Breast epithelium (tissue), 4 donors: ENCODE data around the gene CD300E. TPM values are rescaled to one million over a fixed set of nuclear protein-coding genes. Genes with fewer than 3 reads are reported as not detected.
A peak's percentile ranks its signal among the peaks of the same experiment; 100 is the strongest.

ENCODE experiments used
- DNase-seq, 2 donors: peaks; one replicate each; pipeline ENCODE4 v3.0.0-alpha.2; 2019; ENCODE audit warnings: low spot score in 2 of 2
- H3K27ac ChIP-seq, 2 donors: fragments of 200-600 bp; sonication (generic) in 1 of 2; one replicate each; pipeline ENCODE4 v1.5.1; 2016 to 2019; ENCODE audit warnings: mild to moderate bottlenecking in 1 of 2
- H3K27me3 ChIP-seq, 2 donors: fragments of 200-600 bp; sonication (generic) in 1 of 2; one replicate each; pipeline versions ENCODE4 v1.5.1 to v1.6.0; 2017 to 2019; ENCODE audit warnings: control low read depth in 1 of 2, mild to moderate bottlenecking in 1 of 2
- H3K36me3 ChIP-seq: fragments of 200-600 bp; one replicate; pipeline ENCODE4 v1.5.1; 2019
- H3K4me1 ChIP-seq, 2 donors: fragments of 200-600 bp; sonication (generic); one replicate each; pipeline ENCODE4 v1.5.1; 2016 to 2019; ENCODE audit warnings: control low read depth in 1 of 2
- H3K4me3 ChIP-seq, 3 donors: fragments of 200-600 bp; sonication (generic); 1 replicate in 2 of 3; 2 replicates in 1 of 3; pipeline ENCODE4 v1.5.1; 2016 to 2019; ENCODE audit warnings: mild to moderate bottlenecking in 3 of 3, moderate library complexity in 2 of 3
- H3K9me3 ChIP-seq, 2 donors: fragments of 200-600 bp; sonication (generic) in 1 of 2; one replicate each; pipeline ENCODE4 v1.5.1; 2016 to 2019; ENCODE audit warnings: control low read depth in 1 of 2
- CTCF ChIP-seq, 3 donors: fragments of 450-650 bp; IDR thresholded peaks; one replicate each; pipeline ENCODE4 v1.5.1; 2016 to 2017; ENCODE audit warnings: antibody characterized with exemption in 3 of 3, mild to moderate bottlenecking in 3 of 3, moderate library complexity in 3 of 3
- POLR2A ChIP-seq: fragments of 450-650 bp; IDR thresholded peaks from one replicate; pipeline ENCODE4 v1.6.1; 2016; ENCODE audit warnings: antibody characterized with exemption, mild to moderate bottlenecking, moderate library complexity
- POLR2AphosphoS5 ChIP-seq, 3 donors: sonication (generic); formaldehyde crosslinking; IDR thresholded peaks; one replicate each; pipeline ENCODE4 v1.6.1; 2017; ENCODE audit warnings: antibody characterized with exemption in 3 of 3
- intact Hi-C: fragments of 100-400 bp; cut with DNase I; formaldehyde crosslinking; loops from one replicate; pipeline ENCODE4 v1.15.1; 2023; ENCODE audit warnings: low total_unique reads
- total RNA-seq, 3 donors: library from RNA; depleted of rRNA; stranded (reverse); fragments of >200 nt; gene quantifications; one replicate each; pipeline ENCODE4 v1.1.0, GENCODE V29; 2016

Gene CD300E
- total RNA-seq, 3 donors from 2014 or later = under 0.01 to 0.32 (median 0.29) TPM

DNA sequence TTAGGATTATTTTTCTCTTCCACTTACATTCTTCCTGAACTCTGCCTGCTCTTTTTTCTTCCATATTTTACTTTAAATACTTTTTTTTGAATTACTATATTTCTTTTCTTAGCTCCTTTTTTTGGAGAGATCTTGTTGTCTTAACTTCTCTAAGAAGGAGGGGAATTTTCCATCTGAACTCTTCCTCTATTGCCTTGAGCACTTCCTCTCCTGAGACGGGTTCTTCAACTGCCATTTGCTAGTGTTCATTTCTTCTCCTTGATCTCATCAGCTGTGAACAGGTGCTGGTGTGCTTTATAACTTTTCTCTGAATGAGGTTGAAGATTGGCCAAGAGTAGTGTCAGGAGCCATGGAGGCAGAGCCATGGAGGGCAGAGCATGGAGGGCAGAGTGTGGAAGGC is 16.3 kb downstream of the CD300E start:
- no peaks in the 10 kb centered on the region for H3K9me3 ChIP-seq
- intact Hi-C loops = no loop called here
- H3K27me3 ChIP-seq = peaks cover 0 to 14% of the 10 kb centered on the region in 2 donors
- H3K4me1 ChIP-seq = no peaks in the 10 kb centered on the region
- TF ChIP-seq POLR2AphosphoS5 (IDR thresholded peaks at IDR 0.05) = no peak
- TF ChIP-seq CTCF (IDR thresholded peaks at IDR 0.05) = no peak
- TF ChIP-seq POLR2A = no peak
- no peak for DNase-seq
- H3K4me3 ChIP-seq = no peak overlapping the region
- no peaks in the 10 kb centered on the region for H3K36me3 ChIP-seq
- no peak overlapping the region for H3K27ac ChIP-seq

- Histone ChIP-seq H3K27ac (no peak overlapping the region), H3K4me3 (no peak overlapping the region), H3K36me3 (no peaks in the 10 kb centered on the region), H3K9me3 (no peaks in the 10 kb centered on the region), H3K27me3 (peaks cover 0 to 17% of the 10 kb centered on the region in 2 donors), H3K4me1 (no peaks in the 10 kb centered on the region)
- intact Hi-C loops = no loop called here
- TF ChIP-seq CTCF (IDR thresholded peaks at IDR 0.05) (no peak), POLR2AphosphoS5 (IDR thresholded peaks at IDR 0.05) (no peak), POLR2A (no peak)
- no peak for DNase-seq
Measured at GRCh38 chr17:74606050-74606449, 17.5 kb downstream of the CD300E start.

DNA sequence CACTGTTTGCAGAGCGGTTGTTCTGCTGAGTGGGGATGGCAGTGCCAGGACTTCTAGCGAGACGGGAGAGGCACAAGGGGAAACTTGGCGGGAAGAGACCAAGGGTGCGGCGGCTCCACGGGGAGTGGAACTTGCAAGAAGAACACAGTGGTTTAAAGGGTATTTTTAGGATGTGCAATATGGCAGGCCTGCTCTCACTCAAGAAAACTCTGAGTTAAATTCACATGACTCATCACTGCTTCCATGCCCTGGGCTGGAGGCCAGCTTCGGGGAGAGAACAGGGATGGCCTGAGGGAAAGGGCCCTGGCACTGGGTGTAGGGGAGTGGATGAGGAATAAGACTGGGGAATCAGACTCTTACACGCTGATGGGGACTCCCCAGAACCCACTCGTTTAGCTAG is 18.2 kb downstream of the CD300E start:
- TF ChIP-seq POLR2A (no peak), POLR2AphosphoS5 (IDR thresholded peaks at IDR 0.05) (no peak), CTCF (IDR thresholded peaks at IDR 0.05) (no peak)
- Histone ChIP-seq H3K27ac (no peak overlapping the region), H3K9me3 (no peaks in the 10 kb centered on the region), H3K4me1 (no peaks in the 10 kb centered on the region), H3K36me3 (no peaks in the 10 kb centered on the region), H3K27me3 (peaks cover 0 to 11% of the 10 kb centered on the region in 2 donors), H3K4me3 (no peak overlapping the region)
- DNase-seq = peak in 1 of 2 donors; percentile 28
- intact Hi-C loops = no loop called here

GRCh38 chr17:74604761-74605160 is 18.8 kb downstream of the CD300E start:
- H3K36me3 ChIP-seq = no peaks in the 10 kb centered on the region
- no peak for DNase-seq
- H3K4me3 ChIP-seq = no peak overlapping the region
- no peaks in the 10 kb centered on the region for H3K9me3 ChIP-seq
- no peak overlapping the region for H3K27ac ChIP-seq
- no peak for TF ChIP-seq POLR2AphosphoS5 (IDR thresholded peaks at IDR 0.05)
- TF ChIP-seq CTCF (IDR thresholded peaks at IDR 0.05) = no peak
- no peak for TF ChIP-seq POLR2A
- no peaks in the 10 kb centered on the region for H3K4me1 ChIP-seq
- peaks cover 0 to 9% of the 10 kb centered on the region in 2 donors for H3K27me3 ChIP-seq
- intact Hi-C loops = no loop called here

DNA sequence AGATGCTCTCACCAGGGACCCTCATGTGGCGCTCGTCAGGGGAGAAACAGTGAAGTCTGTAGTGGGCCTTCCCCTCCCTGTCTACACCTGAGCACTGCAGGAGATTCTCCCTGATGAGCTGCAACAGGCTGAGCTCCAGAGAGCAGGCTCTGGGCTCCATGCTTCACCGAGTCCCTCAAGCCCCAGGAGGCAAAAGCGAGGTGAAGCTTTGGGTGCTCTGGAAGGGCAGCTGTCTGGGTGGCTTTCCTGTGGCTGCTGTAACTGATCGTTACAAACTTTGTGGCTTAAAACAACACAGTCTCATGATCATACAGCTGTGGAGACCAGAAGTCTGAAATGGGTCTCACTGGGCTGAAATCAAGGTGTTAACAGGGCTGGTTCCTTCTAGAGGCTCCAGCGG is 19.3 kb downstream of the CD300E start:
- Histone ChIP-seq H3K27me3 (peaks cover 0 to 9% of the 10 kb centered on the region in 2 donors), H3K27ac (no peak overlapping the region), H3K36me3 (no peaks in the 10 kb centered on the region), H3K4me1 (no peaks in the 10 kb centered on the region), H3K4me3 (no peak overlapping the region), H3K9me3 (no peaks in the 10 kb centered on the region)
- TF ChIP-seq POLR2A = no peak
- no peak for TF ChIP-seq POLR2AphosphoS5 (IDR thresholded peaks at IDR 0.05)
- no peak for TF ChIP-seq CTCF (IDR thresholded peaks at IDR 0.05)
- DNase-seq = no peak
- intact Hi-C loops = no loop called here
